ENCODE measurements around the gene TESK1. TPM values are rescaled to one million over a fixed set of nuclear protein-coding genes. Genes with fewer than 3 reads are reported as not detected.

Gene TESK1, protein sequence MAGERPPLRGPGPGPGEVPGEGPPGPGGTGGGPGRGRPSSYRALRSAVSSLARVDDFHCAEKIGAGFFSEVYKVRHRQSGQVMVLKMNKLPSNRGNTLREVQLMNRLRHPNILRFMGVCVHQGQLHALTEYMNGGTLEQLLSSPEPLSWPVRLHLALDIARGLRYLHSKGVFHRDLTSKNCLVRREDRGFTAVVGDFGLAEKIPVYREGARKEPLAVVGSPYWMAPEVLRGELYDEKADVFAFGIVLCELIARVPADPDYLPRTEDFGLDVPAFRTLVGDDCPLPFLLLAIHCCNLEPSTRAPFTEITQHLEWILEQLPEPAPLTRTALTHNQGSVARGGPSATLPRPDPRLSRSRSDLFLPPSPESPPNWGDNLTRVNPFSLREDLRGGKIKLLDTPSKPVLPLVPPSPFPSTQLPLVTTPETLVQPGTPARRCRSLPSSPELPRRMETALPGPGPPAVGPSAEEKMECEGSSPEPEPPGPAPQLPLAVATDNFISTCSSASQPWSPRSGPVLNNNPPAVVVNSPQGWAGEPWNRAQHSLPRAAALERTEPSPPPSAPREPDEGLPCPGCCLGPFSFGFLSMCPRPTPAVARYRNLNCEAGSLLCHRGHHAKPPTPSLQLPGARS
- 42.2 TPM for polyA plus RNA-seq (ENCODE audit: insufficient read length)

DNA sequence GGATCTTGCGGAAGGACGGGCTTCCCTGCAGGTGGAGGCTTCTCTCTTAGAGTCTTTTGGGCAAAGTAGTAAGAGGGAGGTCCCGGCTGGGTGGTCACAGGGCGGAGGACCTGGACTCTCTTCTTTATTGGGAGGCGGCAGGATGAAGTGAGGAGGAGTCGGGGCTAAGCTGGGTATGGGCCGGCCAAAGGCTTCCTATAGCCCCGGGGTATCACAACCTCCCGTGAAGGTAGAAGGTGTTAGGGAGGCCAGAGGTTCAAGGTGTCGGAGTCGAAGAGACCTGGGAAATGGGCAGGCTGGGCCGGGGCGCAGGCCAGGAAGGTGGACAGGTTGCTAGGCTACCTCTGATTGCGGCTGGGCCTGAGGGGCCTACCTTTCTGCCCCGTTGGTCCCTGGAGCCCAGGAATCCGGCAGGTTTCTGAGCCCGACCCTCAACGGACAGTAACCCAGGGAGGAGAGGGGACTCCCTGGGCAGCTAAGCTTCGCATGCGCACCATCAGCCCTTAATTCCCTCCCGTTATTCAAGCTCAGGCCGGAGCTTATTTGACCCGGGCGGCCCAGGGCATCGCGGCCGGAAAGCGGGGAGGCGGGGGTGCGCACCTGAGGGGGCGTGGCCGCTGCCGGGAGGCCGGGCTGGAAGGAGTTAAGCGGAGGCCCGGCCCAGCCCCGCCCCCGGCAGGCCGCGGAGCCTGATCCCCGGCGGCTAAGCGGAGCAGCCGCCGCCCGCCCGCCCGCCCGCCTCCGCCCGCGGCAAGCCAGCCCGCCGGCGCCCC lies at the start of gene TESK1:
TSS of gene TESK1 (plus strand) at position 685 of the 773 bp plus-strand sequence. CDS start 358 bp downstream, outside the sequence.
- DNase-seq (ENCODE audit: low read depth): no peak

DNA sequence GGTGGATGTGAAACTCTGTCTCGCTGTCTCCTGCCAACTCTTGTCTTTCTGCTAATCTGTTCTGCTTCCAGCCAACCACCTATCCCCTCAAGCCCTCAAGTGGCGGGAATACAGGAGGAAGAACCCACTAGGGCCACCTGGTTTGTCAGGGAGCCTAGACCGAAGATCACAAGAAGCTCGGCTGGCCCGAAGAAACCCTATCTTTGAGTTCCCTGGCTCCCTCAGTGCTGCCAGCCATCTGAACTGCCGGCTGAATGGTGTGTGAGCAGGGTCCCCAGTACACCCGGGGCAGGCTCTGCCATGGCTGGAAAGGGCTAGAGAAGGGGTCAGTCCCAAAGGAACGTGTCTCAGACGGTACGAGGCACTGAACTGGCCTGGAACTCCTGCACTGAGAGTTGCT lies 49.2 kb upstream of the TESK1 start:
- DNase-seq (ENCODE audit: low read depth): no peak

DNA sequence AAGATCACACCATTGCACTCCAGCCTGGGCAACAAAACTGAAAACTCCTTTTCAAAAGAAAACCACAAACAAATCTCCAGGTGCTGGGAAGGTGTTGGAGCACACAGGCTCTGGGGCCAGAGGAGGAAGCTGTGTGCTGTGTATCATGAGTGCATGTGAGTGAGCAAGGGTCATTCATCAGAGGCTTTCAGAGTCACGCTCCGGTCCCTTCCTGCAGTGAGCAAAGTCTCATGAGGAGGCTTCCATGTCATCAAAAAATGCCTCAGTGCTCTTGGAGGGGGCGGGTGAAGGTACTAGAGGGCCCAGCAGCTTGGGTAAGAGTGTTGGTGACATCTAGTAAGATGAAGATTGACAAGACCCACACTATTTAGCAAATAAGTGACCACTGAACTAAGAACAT lies 48.3 kb upstream of the TESK1 start:
- no peak for DNase-seq (ENCODE audit: low read depth)

DNA sequence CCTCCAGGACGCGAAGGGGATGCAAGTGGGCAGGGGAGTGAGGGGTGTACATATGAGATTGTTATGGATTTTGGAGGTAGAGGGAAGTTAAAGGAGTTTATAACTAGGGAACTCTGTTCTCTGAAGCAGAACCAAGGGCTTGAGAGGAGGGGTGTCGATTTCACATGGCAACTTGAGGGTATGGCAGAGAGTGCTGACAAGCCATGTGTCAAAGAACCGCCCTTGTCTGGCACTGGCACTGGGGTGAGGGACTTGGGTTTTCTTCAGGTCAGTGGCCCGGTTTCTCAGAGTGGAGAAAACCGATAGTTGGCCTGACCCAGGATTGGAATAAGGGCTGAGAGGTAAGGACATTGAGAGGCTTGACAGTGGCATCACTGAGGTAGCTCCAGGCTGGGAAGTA lies 47.7 kb upstream of the TESK1 start:
- DNase-seq (ENCODE audit: low read depth): no peak

DNA sequence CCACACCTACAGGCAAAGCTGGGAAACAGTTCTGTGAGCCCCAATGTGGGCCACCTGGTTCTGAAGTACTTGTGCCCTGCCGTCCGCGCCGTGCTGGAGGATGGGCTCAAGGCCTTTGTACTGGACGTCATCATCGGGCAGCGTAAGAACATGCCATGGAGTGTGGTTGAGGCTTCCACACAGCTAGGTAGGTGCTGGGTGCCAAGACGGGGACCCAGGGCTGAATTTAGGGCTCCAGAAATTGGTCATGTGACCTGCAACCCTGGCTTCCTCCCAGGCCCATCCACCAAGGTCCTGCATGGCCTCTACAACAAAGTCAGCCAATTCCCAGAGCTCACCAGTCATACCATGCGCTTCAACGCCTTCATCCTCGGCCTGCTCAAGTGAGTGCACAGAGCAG lies 46.9 kb upstream of the TESK1 start:
- no peak for DNase-seq (ENCODE audit: low read depth)

DNA sequence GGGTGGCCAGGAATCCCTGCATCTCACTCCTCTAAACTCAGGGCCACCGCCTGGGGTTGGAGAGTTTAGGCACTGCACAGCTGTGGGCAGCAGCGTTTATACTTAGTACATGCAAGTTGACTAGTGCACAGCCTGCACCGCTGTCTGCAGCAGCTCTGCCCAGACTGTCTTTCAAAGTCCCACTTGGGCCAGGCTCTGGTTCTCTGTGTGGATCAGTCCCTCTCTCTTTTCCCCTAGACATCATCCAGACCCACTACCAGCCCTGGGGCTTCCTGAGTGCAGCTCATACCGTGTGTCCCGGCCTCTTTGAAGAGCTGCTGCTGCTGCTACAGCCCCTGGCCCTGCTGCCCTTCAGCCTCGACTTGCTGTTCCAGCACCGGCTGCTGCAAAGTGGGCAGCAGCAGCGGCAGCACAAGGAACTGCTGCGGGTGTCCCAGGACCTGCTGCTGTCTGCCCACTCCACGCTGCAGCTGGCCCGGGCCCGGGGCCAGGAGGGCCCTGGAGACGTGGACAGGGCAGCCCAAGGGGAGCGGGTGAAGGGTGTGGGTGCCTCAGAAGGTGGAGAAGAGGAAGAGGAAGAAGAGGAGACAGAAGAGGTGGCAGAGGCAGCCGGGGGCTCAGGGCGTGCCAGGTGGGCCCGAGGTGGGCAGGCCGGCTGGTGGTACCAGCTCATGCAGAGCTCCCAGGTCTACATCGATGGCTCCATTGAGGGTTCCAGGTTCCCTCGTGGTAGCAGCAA lies 45.1 kb upstream of the TESK1 start:
- no peak for DNase-seq (ENCODE audit: low read depth)

DNA sequence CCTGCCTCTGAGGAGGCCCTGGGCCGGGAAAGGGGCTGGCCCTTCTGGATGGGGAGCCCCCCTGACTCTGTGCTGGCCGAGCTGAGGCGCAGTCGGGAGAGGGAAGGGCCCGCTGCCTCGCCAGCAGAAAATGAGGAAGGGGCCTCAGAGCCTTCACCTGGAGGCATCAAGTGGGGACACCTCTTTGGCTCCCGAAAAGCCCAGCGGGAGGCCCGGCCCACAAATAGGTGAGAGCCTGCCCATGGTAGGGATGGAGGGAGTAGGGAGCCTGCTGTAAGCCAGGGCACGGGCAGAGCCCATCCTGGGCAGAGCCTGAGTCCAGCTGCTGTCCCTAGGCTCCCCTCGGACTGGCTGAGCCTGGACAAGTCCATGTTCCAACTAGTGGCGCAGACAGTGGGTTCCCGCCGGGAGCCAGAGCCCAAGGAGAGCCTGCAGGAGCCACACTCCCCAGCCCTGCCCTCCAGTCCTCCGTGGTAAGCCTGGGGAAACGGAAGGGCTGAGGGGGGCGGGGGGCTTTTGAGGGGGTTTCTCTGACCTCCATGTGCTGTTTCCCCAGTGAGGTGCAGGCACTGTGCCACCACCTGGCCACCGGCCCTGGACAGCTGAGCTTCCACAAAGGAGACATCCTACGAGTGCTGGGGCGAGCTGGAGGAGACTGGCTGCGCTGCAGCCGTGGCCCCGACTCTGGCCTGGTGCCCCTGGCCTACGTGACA lies 44.3 kb upstream of the TESK1 start:
- no peak for DNase-seq (ENCODE audit: low read depth)

DNA sequence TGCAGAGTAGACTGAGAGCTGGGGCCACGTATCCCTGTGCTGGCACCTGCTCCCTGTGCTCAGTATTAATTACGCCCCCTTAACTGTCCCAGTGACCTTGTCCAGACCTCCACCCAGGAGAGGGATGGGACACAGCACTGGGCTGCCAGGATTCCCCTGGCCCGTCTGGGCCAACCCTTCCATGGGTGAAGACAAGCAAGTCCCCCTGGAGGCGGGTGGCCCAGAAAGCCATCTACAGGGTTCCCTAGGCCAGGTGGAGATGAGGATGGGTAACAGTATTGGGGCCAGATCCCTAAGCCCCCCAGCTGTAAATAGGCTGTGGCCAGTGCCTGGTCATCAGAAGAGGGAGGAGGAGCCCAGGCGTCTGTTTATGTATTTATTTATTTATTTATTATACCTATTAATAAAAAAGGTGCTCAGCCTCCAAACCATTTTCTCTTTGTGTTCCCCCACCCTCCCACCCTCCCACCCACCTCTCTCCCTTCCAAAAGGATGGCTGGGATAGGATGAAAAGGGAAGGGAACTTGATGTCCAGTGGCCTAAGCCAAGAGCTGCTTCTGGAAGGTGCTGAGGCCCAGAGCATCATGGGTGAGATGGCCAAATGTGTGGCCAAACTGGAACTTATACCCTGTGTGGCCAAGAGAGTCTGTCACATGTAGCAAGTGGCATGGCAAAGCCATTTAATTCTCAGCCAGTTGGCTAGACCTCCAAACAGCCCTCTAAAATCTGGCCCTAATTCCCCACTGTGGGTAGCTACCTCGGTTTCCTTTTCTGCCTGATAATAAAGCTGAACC lies 43.4 kb upstream of the TESK1 start:
- DNase-seq (ENCODE audit: low read depth): no peak

DNA sequence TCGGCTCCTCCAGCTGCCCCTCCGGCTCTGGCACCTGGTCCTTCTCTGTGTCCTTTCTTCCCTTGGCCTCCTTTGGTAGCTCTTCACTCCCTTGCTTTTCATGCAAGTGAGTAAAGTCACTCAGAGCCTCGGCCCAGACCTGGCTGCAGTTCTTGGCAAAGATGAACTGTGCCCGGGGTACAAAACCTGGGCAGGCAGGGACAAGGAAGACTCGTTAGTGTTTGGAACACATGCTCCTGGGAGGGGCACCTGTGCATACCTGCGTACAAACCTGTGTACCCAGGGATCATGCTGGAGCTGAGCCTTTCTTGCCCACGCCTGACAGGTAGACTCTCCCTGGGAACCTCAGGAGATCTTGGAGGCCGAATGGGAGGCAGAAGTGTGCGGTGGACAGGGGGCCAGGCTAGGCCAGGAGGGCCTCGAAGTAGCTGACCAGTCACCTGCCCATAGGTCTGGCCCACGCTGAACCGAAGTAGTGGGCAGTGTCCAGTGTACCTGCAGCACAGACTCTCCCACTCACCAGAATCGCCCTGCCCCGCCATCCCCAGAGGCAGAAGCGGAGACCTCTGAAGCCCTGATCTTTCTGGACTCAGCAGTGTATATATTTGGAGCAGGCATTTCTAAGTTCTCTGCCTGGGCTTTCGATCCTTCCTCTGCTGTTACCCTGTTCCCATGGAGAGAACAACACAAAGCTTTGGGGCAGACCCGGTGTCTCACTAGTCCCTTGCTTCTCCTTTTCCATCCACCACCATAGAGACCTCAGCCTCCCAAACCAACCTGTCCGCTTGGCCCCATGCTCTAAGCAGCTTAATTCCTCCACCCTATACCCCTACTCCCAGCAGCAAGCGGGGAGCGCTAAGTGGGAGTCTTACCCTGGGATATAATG lies 41.9 kb upstream of the TESK1 start:
- DNase-seq (ENCODE audit: low read depth): no peak

DNA sequence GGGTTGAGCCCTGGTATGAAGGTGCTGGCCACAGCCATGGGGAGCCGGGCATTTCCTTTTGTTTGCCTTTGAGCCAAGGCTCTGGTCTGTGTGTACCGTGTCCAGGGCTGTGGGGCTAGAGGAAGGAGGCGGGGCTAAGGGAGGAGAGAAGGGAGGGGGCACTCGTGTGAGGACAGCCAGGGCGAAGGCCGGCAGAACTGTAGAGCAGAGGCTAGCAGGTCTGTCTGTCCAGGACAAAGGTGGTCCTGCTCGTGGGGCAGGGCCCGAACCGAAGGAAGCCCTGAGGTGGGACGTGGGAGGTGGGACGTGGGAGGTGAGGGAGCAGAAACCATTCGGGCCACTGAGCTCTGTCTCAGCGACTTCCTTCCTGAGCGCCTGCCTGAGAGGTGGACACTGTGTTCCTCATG lies 41.3 kb upstream of the TESK1 start:
- no peak for DNase-seq (ENCODE audit: low read depth)

DNA sequence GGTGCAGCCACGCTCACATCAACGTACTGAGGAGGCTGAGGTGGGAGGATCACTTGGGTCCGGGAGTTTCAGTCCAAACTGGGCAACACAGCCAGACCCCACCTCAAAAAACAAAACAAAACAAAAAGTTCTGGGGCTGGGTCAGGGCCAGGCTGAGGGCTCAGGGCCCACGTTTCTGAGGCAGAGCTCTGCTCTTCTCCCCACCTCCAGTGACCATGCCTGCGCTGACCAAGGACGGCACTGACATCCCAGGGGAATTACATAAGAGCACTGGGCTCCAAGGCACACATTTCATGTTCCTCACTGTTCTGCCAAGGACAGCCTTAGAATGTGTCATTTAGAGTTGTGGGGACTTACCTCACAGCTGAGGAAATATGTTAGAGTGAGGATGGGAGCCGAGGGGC lies 40.4 kb upstream of the TESK1 start:
- DNase-seq (ENCODE audit: low read depth): no peak

DNA sequence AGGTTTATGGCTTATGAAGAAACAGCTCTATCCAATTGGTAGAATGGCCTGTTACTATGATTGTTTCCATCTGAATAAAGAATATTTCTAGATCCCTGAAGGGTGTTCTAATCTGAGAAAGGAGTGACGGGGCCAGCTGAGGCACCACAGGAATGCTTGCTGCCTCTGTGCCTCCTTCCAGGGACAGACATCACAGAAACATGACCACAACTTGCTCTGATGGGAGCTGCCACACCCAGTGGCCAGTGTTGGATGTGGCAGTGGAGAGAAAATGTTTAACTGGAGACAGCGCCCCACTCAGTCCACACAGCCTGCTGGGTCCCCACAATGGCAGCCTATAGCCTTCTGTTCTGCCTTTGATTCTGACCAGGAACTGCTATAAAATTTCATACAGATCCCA lies 38.6 kb upstream of the TESK1 start:
- no peak for DNase-seq (ENCODE audit: low read depth)

DNA sequence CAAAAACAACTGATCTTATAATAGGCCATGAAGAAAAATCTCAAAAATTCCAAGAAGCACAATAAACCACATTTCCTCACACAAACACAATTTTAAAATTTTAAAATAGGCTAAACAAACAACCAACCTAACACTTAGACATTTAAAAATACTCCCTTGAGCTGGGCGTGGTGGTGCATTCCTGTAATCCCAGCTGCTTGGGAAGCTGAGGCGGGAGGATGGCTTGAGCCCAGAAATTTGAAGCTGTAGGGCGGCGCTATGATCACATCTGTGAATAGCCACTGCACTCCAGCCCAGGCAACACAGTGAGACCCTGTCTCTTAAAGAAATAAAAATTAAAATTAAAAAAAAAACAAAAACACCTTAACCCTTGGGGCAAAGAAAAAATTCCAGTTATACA lies 36.9 kb upstream of the TESK1 start:
- no peak for DNase-seq (ENCODE audit: low read depth)

DNA sequence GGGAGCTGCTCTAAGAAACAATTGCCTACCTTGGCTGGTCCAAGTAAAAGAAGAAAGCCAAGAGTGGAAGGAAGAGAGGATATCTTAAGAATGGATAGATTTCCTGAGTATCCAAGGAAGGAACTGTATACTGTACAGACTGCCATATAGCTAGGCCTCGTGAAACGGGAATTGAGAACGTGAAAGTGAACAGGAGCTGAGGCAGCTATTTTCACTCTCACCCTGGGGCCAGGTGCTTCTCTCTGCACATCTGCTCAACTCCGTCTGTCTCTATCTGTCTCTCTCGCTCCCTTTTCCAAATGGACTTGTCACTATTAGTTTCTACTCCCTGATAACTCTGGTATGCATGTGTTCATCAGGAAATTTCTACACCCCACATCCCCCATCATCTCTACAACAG lies 35.9 kb upstream of the TESK1 start:
- DNase-seq (ENCODE audit: low read depth): no peak

DNA sequence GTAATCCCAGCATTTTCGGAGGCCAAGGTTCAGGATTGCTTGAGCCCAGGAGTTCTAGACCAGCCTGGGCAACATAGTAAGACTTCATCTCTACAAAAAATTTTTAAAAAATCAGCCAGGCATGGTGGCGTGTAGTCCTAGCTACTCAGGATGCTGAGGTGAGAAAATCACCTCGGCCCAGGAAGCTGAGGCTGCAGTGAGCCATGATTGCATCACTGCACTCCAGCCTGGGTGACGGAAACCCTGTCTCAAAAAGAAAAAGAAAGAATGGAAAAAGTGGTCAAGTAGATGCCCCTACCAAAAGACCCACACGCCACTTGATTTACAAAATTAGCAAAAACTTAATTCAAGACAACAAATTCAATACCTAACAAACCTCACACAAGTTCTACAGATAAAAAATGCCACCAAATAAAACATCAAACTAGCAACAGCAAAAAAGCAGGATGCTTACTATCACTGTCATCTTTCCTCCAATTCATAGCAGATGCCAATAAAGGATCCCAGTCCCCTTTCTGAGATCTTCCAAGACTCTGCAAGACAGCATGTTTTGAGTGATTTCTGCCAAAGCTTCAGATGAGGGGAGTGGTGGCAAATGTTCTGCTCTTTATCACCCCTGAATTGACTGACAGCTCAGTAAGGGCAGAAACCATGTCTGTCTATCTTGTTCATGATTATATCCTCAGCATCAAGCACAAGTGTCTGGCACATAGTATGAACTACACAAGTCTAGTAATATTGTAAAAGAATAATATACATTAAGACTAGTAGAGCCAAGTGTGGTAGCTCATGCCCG lies 34.2 kb upstream of the TESK1 start:
- DNase-seq (ENCODE audit: low read depth): no peak

DNA sequence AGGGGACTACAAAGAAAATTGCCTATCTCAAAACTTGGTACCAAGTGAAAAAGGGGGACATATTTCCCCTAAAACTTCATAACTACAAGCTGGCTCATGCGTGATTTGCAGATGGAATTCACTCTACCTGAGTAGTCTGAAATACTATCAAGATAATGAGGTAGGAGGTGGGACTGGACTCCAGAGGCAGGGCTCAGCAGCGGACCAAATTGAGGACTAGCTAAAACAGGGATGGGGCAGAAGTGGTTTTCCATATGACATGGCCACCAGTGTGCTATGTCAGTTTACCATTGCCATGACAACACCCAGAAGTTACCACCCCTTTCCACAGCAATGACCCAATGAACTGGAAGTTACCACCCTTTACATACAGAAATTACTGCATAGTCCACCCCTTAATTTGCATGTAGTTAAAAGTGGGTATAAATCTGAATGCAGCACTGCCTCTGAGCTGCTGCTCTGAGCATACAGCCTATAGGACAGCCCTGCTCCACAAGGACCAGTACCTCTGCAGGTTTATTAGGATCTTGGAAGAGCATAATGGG lies 30.4 kb upstream of the TESK1 start:
- no peak for DNase-seq (ENCODE audit: low read depth)

DNA sequence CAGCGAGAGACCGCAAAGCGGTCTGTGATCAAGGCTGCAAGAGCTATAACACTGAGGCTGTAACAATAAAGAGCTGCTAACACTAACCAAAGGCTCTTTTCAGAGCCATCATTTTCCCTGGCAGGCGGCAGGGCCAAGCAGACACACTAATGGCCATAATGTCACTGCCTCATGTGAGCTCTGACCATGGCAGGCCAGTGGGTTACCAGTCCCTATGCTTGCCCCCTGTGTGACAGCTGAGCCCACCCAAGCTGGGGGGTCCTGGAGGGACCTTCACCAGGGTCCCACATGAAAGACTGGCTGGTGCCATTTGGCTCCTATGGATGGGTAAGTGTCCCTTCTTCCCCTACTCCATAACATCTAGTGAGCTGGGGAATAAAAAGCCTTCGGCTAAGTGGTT lies 29.6 kb upstream of the TESK1 start:
- DNase-seq (ENCODE audit: low read depth): no peak

DNA sequence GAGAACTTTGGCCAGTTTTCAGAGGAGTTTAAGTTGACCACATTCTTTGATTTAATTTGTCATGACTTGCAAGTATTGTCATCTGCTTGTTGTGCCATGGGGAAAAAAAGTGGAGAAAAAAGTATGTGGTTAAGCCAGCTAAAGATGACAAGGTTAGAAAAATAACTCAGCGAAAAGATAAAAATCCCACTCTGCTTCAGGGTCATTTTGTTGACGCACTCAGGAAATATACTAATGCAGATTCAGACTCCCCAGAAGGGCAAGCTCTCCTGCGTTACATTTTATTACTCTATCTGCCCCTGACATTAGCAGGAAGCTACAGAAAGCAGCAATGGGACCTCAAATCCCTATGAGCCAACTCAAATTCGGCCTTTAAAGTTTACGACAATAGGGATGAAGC lies 27.6 kb upstream of the TESK1 start:
- DNase-seq (ENCODE audit: low read depth): no peak

Measured in forelimb muscle (tissue), 1 donor.